HuH-7.5 (cell line): ENCODE data around the gene SNTA1.
"Not testable (repeated sequence)": the region's sequence is repeated elsewhere in the genome, so short reads cannot be mapped to it uniquely, and the experiment has no call there.

Source experiments
- DNase-seq: peaks from one replicate; pipeline ENCODE4 v3.0.0; 2011; ENCODE audit warnings: low spot score

SNTA1 gene

GRCh38 chr20:33443512-33444239 is at the start of gene SNTA1:
Gene SNTA1, minus strand, starts transcription at chr20:33443763. Its CDS starts 143 bp downstream, at chr20:33443620.
- DNase-seq, result peak; percentile 97

GRCh38 chr20:33490934-33491656 is 47.5 kb upstream of the SNTA1 start:
- DNase-seq, result no peak

GRCh38 chr20:33490023-33490933 is 46.7 kb upstream of the SNTA1 start, which contains the start of gene CBFA2T2:
Gene CBFA2T2, plus strand, starts transcription at chr20:33490096. Its CDS starts 172 bp downstream, at chr20:33490268.
- DNase-seq, result peak; percentile 51

GRCh38 chr20:33489495-33490022 is 46.0 kb upstream of the SNTA1 start:
- DNase-seq, result peak; percentile 99

GRCh38 chr20:33488661-33489494 is 45.3 kb upstream of the SNTA1 start:
- DNase-seq, result not testable (repeated sequence)

GRCh38 chr20:33488201-33488600 is 44.6 kb upstream of the SNTA1 start:
- DNase-seq, result no peak

GRCh38 chr20:33483186-33483585 is 39.6 kb upstream of the SNTA1 start:
- not testable (repeated sequence) for DNase-seq

GRCh38 chr20:33482581-33482980 is 39.0 kb upstream of the SNTA1 start:
- DNase-seq, result no peak

GRCh38 chr20:33481431-33481941 is 37.9 kb upstream of the SNTA1 start:
- no peak for DNase-seq

GRCh38 chr20:33480048-33480447 is 36.5 kb upstream of the SNTA1 start:
- no peak for DNase-seq

- no peak for DNase-seq
These were observed 34.0 kb upstream of the SNTA1 start for GRCh38 chr20:33477386-33478234.

- DNase-seq, result no peak
These were observed 32.0 kb upstream of the SNTA1 start for GRCh38 chr20:33475381-33476152.

GRCh38 chr20:33474963-33475362 is 31.4 kb upstream of the SNTA1 start:
- no peak for DNase-seq

- no peak for DNase-seq
These were observed 30.7 kb upstream of the SNTA1 start for GRCh38 chr20:33474097-33474873.

- no peak for DNase-seq
These were observed 29.4 kb upstream of the SNTA1 start for GRCh38 chr20:33472868-33473435.

GRCh38 chr20:33470866-33471265 is 27.3 kb upstream of the SNTA1 start:
- no peak for DNase-seq

GRCh38 chr20:33470457-33470856 is 26.9 kb upstream of the SNTA1 start:
- no peak for DNase-seq

- no peak for DNase-seq
These were observed 22.7 kb upstream of the SNTA1 start for GRCh38 chr20:33466303-33466646.
